PC-3 (cell line): ENCODE measurements around the gene STXBP1. TPM values are rescaled to one million over a fixed set of nuclear protein-coding genes. Genes with fewer than 3 reads are reported as not detected.
A peak's percentile ranks its signal among the peaks of the same experiment; 100 is the strongest.

ENCODE experiments used
- ATAC-seq: fragments of 200-7000 bp; cut with Tn5 transposase; 2 replicates; pipeline ENCODE4 v1.9.1; 2020; ENCODE audit warnings: mild to moderate bottlenecking, moderate library complexity
- BruUV-seq: library from RNA; stranded (reverse); fragments of 400-500 nt; replicated peaks from 2 replicates; lab custom pipeline; 2021; lab: Mats Ljungman, UMichigan
- CTCF ChIA-PET: fragments of 300-600 bp; sonication (Branson Sonifier 250); formaldehyde crosslinking; loops from one replicate; lab custom pipeline; 2022; ENCODE audit warnings: antibody characterized with exemption; lab: Charles Lee
- POLR2A ChIA-PET: fragments of 300-600 bp; sonication (Branson Sonifier 250); formaldehyde crosslinking; loops from one replicate; lab custom pipeline; 2022; ENCODE audit warnings: antibody characterized with exemption; ENCODE audit not compliant: unreplicated experiment; lab: Charles Lee
- DNase-seq: peaks from one replicate; pipeline ENCODE4 v3.0.0-alpha.2; 2015
- H2AFZ ChIP-seq: fragments of 300-600 bp; sonication (generic); 2 replicates; pipeline ENCODE4 v1.6.0; 2016; ENCODE audit warnings: antibody characterized with exemption, low read length
- H3F3A ChIP-seq: fragments of 300-600 bp; sonication (generic); one replicate; pipeline ENCODE4 v1.6.0; 2017; ENCODE audit warnings: antibody characterized with exemption, low read length, control low read depth, mild to moderate bottlenecking; ENCODE audit not compliant: unreplicated experiment
- H3K27ac ChIP-seq: fragments of 300-600 bp; sonication (generic); 2 replicates; pipeline ENCODE4 v1.5.1; 2016; ENCODE audit warnings: mild to moderate bottlenecking, low read length
- H3K27me3 ChIP-seq: fragments of 300-600 bp; sonication (generic); 2 replicates; pipeline ENCODE4 v1.6.1; 2016; ENCODE audit warnings: low read length, mixed read lengths
- H3K36me3 ChIP-seq: fragments of 300-600 bp; sonication (generic); 2 replicates; pipeline ENCODE4 v1.6.1; 2016; ENCODE audit warnings: low read depth, mixed run types, low read length, mixed read lengths
- H3K4me1 ChIP-seq: fragments of 300-600 bp; sonication (generic); 2 replicates; pipeline ENCODE4 v1.5.1; 2016; ENCODE audit warnings: low read length; ENCODE audit not compliant: insufficient read depth
- H3K4me2 ChIP-seq: fragments of 300-600 bp; sonication (generic); 2 replicates; pipeline ENCODE4 v1.6.0; 2016; ENCODE audit warnings: low read length
- H3K4me3 ChIP-seq: fragments of 300-600 bp; sonication (generic); 2 replicates; pipeline ENCODE4 v1.5.1; 2016; ENCODE audit warnings: mild to moderate bottlenecking, low read length, mixed read lengths
- H3K79me2 ChIP-seq: fragments of 300-600 bp; sonication (generic); 2 replicates; pipeline ENCODE4 v1.6.1; 2017; ENCODE audit warnings: low read length, mixed read lengths
- H3K9ac ChIP-seq: fragments of 300-600 bp; sonication (generic); 2 replicates; pipeline ENCODE4 v1.6.0; 2016; ENCODE audit warnings: mild to moderate bottlenecking, low read length
- H3K9me2 ChIP-seq: fragments of 300-600 bp; sonication (generic); replicated peaks from 2 replicates; pipeline ENCODE4 v1.6.1; 2016; ENCODE audit warnings: mixed run types, low read length, mixed read lengths
- H3K9me3 ChIP-seq: fragments of 300-600 bp; sonication (generic); 2 replicates; pipeline ENCODE4 v1.6.1; 2016; ENCODE audit warnings: low read length, mixed read lengths
- H4K20me1 ChIP-seq: fragments of 300-600 bp; sonication (generic); 2 replicates; pipeline ENCODE4 v1.6.1; 2016; ENCODE audit warnings: low read length, mixed read lengths
- EZH2 ChIP-seq: fragments of 300-600 bp; sonication (generic); IDR thresholded peaks from one replicate; pipeline ENCODE4 v1.6.1; 2017; ENCODE audit warnings: antibody characterized with exemption, mild to moderate bottlenecking, low read length; ENCODE audit not compliant: unreplicated experiment
- EZH2phosphoT487 ChIP-seq: fragments of 300-600 bp; sonication (generic); IDR thresholded peaks from 2 replicates; pipeline ENCODE4 v1.6.1; 2018; ENCODE audit warnings: mild to moderate bottlenecking, antibody characterized with exemption, low read length, borderline replicate concordance
- intact Hi-C: fragments of 100-400 bp; cut with micrococcal nuclease; formaldehyde crosslinking; loops from 2 replicates; pipeline ENCODE4 v1.9.0; 2023
- total RNA-seq: library from RNA; depleted of rRNA; stranded (reverse); fragments of >200 nt; gene quantifications from 2 replicates; pipeline ENCODE4 v1.2.3, GENCODE V29; 2014
- TF ChIP-seq, protein P1 (sequence below): fragments of 300-600 bp; sonication (generic); conservative IDR thresholded peaks from 2 replicates; pipeline ENCODE4 v1.5.1; 2017; ENCODE audit warnings: antibody characterized with exemption, low read depth, mild to moderate bottlenecking, low read length

STXBP1 gene
- total RNA-seq, 1 experiment from 2014 or later: 9.1 TPM

DNA sequence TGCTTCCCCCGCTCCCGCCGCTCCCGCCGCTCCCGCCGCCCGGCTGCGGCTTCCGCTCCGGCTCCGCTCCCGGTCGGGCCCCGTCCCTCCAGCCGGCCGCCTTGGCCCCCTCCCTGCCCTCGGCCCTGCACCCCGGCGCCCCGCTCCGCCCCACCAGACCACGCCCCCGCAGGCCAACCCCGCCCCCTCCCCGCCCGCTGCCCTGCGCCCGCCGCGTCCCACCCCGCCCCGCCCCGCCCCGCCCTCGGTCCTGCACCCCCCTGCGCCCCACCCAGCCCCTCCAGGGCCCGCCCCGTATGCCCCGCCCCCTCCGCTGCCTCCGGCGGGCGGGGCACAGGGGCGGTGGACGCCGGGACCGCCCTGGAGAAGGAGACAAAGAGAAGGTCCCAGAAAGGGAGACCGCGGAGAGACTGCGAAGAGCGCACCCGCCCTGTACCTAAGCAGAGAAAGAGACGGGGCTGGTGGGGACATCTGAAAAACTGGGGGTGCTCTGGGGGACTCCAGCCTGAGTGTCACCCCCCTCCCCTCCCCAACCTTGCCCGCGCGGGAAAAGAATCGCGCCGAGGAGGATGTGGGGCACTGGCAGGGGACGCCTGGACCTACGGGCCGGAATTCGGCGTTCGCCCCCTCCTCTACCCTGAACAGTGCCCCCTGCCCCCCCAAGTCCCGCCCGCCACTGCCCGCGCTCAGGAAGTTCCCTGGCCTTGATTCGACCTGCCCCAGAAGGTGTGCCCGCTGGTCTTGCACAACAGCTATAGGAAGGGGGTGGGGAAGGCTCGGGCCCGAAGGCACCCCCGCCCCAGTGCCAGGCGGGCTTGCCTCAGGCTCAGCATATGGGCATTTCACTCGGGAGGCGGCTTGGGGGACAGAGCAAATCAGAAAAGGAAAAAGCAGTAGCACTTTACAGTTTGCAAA lies 42.8 kb upstream of the STXBP1 start:
- no peaks in the 10 kb centered on the region for H3K9me2 ChIP-seq
- peaks cover 45% of the 10 kb centered on the region for H3K79me2 ChIP-seq
- H3K4me1 ChIP-seq: peaks cover 58% of the 10 kb centered on the region
- TF ChIP-seq, protein P1, sequence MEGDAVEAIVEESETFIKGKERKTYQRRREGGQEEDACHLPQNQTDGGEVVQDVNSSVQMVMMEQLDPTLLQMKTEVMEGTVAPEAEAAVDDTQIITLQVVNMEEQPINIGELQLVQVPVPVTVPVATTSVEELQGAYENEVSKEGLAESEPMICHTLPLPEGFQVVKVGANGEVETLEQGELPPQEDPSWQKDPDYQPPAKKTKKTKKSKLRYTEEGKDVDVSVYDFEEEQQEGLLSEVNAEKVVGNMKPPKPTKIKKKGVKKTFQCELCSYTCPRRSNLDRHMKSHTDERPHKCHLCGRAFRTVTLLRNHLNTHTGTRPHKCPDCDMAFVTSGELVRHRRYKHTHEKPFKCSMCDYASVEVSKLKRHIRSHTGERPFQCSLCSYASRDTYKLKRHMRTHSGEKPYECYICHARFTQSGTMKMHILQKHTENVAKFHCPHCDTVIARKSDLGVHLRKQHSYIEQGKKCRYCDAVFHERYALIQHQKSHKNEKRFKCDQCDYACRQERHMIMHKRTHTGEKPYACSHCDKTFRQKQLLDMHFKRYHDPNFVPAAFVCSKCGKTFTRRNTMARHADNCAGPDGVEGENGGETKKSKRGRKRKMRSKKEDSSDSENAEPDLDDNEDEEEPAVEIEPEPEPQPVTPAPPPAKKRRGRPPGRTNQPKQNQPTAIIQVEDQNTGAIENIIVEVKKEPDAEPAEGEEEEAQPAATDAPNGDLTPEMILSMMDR: no peak
- TF ChIP-seq EZH2phosphoT487 (no peak), EZH2 (no peak)
- H3K36me3 ChIP-seq: peaks cover 1% of the 10 kb centered on the region; the same call in 1 of the 2 replicates
- peak overlapping the region; percentile 95 for H3K4me2 ChIP-seq
- TSS peak; percentile 69 for BruUV-seq
- peak overlapping the region; percentile 96 for H3K9ac ChIP-seq
- peak overlapping the region; percentile 78 for H3K4me3 ChIP-seq
- peak; percentile 32 for ATAC-seq
- no peaks in the 10 kb centered on the region for H3K27me3 ChIP-seq
- intact Hi-C loops: loop anchor here (2.0 kb wide), 1 partner anchor 16 kb away; no protein-coding TSS in a partner anchor
- peak overlapping the region; percentile 90 for H3K27ac ChIP-seq
- H3F3A ChIP-seq: no peaks in the 10 kb centered on the region
- peak; percentile 87 for DNase-seq
- H3K9me3 ChIP-seq: no peaks in the 10 kb centered on the region
- CTCF ChIA-PET: interaction anchor here (0.7 kb wide), 1 partner anchor 24 kb away, joined by 3 read pairs; no protein-coding TSS in a partner anchor
- no peaks in the 10 kb centered on the region for H4K20me1 ChIP-seq
- 0 out of 2 replicates have a peak overlapping the region, but pooled peaks have one; percentile 48 for H2AFZ ChIP-seq
- POLR2A ChIA-PET: interaction anchor here (0.5 to 0.6 kb wide), 2 partner anchors 152 to 218 kb away, joined by 3 to 21 read pairs; no protein-coding TSS in a partner anchor

DNA sequence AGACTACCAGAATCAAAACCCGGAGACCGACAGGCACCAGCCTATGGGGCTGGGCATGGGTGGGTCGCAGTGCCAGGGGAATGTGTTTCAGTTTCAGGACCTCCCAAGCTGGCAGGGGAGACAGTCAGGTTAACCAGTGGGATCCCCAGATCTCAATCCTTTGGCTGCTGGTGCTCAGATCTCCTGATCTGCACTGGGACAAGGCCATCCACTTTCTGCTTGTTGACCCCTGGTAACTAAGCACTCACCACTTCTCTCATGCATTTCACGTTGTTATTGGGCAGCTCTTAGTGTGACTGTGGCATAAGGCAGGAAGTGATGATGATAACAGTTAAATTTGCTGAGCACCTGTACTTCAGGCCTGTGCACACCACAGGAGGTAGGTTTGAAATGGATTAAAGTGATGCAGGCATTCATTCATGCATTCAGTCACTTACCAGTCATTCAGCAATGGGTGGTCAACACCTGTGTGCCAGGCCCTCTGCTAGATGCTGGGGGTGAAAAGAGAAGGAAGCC lies 42.1 kb upstream of the STXBP1 start:
- Histone ChIP-seq H2AFZ (0 out of 2 replicates have a peak overlapping the region, but pooled peaks have one; percentile 48), H3K36me3 (no peaks in the 10 kb centered on the region; the same call in 1 of the 2 replicates)

More for the DNA sequence above, 42.1 kb upstream of the STXBP1 start:
- H3K27ac ChIP-seq: peak overlapping the region; percentile 90
- H3K27me3 ChIP-seq: no peaks in the 10 kb centered on the region
- intact Hi-C loops: loop anchor here (2.0 to 10.0 kb wide), 2 partner anchors 15 to 345 kb away; partner anchors contain the start of gene ST6GALNAC4
- DNase-seq (peak; percentile 61), ATAC-seq (0 out of 2 replicates have a peak, but pooled peaks have one; percentile 1)
- H3K9ac ChIP-seq: peak overlapping the region; percentile 89
- H3K4me2 ChIP-seq: peak overlapping the region; percentile 92
- peak overlapping the region; percentile 69 for H3K4me3 ChIP-seq
- no peaks in the 10 kb centered on the region for H3F3A ChIP-seq
- H3K9me2 ChIP-seq: no peaks in the 10 kb centered on the region
- peaks cover 56% of the 10 kb centered on the region for H3K4me1 ChIP-seq
- peaks cover 38% of the 10 kb centered on the region for H3K79me2 ChIP-seq
- no TSS peak for BruUV-seq
- no peaks in the 10 kb centered on the region for H3K9me3 ChIP-seq
- TF ChIP-seq, protein P1: no peak
- no peak for TF ChIP-seq EZH2
- TF ChIP-seq EZH2phosphoT487: no peak
- ChIA-PET CTCF (no interaction called here), POLR2A (interaction anchor here (0.6 kb wide), 1 partner anchor 152 kb away, joined by 21 read pairs; no protein-coding TSS in a partner anchor)
- H4K20me1 ChIP-seq: no peaks in the 10 kb centered on the region
